LoVo (cell line): ENCODE results near the gene CDK15.
"Not testable (repeated sequence)": the region's sequence is repeated elsewhere in the genome, so short reads cannot be mapped to it uniquely, and the experiment has no call there.

Experiments used
- DNase-seq: peaks from one replicate; pipeline ENCODE4 v3.0.0-alpha.2; 2016; ENCODE audit warnings: low spot score

CDK15 gene

DNA sequence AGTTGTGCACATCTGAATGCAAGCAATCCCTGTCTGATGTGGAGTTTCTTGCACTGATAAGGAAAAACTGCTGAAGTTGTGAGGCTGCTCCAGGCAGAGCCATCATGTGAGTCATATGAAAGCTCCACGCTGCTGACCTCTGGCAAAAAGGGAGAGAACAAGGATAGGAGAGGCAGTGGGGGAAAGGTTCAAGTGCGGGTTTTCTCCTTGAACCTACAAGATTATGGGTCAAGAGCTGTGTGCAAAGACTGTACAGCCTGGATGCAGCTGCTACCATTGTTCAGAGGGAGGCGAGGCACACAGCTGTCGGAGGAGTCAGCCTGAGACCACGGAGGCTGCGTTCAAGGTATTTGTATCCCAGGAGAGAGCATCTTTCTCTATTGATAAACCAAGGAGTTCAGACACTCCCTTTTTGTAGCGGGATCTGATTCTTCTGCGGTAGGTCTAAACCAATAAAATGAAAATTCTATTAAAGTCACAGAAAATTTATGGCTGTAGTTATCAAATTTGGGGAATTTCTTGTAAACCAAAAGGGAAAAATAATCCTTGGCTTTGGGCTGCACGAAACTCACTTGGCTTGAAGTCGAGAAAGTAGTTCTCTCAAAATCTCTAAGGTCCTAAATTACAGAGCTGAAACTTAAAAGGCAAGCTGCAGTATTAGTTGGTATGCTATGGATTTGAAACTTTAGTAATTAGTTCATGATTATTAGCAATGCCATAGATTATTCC is at the start of gene CDK15:
Gene CDK15 (plus strand): TSS at position 96 of the 729 bp plus-strand sequence. CDS start 128 bp downstream, at position 224.
- no peak for DNase-seq

DNA sequence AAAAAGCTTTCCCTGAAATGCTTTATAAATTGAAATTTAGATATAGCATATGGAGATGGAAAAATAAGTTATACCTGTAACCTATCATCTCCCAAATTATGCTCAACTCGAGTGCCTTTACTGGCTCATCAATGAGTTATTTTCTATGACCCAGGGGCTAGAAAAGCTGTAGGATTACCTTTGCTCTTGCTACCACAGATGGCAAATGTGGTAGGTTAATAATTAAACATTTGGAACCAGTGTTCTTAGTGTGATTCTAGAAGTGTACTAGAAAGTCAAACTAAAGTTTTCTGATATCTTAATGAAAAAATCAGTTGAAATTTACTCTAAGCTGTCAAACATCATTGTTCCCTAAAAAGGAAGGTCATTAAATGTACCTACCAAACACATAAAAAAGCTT is 48.1 kb upstream of the CDK15 start:
- no peak for DNase-seq

DNA sequence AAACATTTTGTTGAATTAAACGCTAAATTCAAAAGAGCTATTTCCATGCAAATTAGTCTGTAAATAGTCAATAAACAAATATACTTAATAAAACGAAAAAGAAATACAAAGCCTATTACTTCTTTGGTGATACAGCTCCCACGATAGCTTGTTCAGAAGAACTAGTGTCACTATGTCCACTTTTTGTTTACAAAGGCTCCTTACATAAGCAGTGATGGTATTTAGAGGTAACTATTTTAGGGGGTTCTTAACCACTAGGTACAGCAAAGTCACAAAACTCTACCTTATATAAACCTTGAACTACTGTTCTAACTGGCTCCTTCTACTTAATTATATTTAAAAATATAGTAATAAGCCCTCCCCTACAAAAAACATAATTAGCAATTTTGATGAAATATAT is 47.5 kb upstream of the CDK15 start:
- DNase-seq = no peak

DNA sequence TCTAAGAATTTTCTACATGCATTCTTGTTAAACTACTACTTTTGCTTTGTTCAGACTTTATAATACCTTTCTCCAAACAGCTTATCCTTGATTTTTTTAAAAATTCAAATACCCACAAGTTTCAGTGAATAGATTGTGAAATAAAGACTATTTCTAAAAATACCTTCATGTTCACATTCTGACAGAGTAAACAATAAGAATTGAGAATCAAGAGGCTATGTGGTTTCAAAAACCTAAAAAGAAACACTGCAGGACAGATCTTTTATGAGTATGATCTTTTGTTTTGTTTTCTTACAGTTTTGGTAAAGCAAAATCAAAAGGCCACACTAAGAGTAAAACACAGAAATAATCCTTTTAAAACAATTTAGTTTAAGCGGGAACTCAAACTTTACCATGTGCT is 46.8 kb upstream of the CDK15 start:
- no peak for DNase-seq

DNA sequence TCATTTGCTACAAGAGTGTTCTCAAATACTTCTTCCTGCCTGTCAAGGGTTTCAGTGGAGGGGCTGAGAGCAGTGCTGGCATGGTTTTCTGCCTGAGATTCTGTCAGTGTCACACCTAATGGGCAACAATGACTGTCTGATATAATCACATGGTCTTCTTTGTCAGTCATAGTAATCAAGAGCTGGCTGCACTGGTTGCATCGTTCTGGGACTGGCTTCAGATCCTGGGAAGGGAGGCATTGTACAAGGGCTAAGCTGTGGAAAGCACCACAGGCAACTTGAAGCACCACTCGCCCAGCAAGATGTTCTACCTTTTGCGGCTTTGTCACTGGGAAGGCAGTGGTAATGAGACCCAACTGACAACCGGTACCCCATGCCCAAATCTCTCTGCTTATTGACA is 45.2 kb upstream of the CDK15 start:
- DNase-seq = no peak

DNA sequence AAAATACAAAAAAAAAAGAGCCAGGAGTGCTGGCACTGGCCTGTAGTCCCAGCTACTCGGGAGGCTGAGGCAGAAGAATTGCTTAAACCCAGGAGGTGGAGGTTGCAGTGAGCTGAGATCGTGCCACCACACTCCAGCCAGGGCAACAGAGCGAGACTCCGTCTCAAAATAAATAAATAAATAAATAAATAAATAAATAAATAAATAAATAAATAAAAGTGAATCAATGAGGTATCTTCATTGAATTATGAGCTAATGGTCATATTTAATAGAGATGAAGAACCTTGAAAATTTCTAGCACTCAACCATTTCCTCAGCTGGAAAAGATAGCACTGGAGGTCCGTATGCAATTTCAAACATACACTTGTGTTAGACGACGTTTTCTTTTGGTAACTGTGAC is 41.9 kb upstream of the CDK15 start:
- DNase-seq = not testable (repeated sequence)

DNA sequence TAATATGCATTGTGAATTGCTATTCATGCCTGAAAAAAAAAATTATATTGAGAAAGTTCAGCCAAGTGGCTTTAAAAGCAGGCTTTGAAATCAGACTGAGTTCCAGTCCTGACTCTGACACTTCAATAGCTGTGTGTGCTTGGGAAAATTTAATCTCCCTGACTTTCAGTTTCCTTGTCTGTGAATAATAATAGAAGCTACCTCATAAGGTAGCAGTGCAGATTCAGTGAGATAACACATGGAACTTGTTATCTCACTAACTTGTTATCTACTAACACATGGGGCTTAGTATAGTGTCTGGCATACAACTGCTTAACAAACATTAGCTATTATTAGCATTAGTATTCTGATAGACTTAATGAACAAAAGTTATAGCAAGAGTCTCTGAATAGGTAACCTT is 40.5 kb upstream of the CDK15 start:
- DNase-seq = no peak

DNA sequence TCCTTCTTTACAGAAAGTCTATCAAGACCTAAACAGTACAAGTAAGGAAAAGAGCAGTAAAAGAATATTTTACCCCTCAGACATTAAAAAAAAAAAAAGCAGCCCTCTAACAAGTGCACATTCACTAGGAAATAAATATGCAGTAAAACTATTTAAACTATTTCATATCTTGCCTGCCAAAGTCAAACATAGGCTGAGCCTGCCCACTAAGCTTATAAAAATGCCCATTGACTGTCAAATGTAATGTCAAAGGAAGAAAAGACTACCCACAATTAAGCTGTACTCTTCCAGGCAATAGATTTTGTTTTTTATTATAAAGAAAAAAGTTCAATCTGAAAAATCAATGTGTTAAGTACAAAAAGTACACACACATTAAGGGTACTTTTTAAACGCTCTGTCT is 37.4 kb upstream of the CDK15 start:
- no peak for DNase-seq

DNA sequence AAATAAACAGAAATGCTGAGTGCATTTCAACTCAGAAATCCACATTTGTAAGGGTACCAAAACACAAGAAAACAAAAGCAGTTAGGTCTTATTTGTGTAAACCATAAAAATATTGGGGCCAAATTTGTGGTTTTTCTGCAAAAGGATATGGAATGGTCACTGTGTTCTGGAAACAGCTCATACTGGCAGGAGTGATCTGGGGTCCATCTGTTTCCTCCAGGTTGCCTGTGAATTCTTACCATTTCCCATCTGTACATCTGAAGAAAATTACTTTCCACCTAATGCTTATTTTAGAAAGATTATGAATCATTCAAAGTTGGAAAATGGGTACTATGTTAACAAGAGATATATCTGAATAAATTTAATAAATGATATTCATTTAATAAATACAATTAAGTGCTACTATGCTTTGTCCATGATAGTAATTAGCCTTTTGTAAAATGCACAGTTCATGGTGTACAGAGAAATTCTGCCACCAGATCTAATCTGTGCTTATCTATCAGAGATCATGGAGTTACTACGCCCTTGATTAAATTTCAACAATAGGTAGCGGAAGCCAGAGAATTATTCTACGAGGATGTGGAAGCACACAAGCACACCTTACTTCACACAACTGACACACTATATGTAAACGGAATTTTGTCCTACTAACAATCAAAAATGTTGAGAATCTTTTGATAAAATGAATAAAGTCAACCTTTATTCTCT is 36.5 kb upstream of the CDK15 start:
- DNase-seq = no peak

DNA sequence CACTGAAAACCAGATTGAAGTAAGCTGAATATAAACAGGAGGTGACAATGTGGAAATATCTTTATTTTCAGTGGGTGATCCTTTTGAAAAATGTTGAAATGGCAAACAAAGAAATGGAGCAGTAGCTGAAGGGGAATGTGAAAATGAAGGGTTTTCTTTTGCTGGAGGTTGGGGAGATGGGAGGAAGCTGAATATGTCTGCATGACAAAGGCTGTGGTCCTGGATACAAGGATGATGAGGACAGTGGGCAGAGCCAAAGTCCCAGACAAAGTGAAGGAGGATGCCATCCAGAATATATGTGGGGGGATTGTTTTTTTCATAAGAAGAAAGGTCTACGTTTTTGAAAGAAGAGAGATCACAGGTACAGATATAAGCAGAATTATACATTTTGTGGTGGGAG is 32.3 kb upstream of the CDK15 start:
- DNase-seq = no peak

DNA sequence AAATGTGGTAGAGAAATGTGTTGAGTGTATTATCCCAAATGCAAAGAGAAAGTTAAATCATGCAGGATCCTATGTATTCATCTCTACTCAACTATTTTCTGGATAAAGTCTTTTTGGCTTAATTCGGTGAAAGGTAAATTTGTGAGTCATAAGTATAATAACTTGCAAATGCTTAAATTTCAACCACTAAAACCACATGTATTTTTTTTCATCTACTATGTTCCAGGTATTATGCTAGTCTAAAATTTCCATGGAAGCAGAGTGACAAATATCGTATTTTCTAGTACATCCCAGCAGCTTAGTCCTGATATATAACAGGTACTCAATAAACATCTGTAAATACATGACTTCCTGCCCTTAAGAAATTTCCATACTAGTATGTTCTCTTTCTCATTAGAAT is 31.8 kb upstream of the CDK15 start:
- no peak for DNase-seq

DNA sequence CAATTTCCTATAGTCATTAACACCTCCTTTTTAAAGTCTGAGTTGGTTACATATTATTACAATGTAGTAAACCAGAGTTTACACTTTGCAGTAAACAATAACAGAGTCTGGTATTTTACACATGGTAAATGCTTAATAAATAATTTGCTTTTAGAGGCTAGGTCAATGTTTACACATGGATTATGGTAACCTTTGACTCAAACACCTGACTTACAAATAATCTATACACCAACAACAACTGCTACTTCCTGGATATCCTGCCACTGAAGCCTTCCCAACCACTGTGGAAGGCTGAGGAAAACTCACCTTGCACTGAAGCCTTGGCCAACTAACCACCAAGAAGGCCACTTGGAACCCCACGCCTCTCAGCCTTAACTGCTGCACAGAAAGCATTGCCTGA is 31.0 kb upstream of the CDK15 start:
- no peak for DNase-seq

DNA sequence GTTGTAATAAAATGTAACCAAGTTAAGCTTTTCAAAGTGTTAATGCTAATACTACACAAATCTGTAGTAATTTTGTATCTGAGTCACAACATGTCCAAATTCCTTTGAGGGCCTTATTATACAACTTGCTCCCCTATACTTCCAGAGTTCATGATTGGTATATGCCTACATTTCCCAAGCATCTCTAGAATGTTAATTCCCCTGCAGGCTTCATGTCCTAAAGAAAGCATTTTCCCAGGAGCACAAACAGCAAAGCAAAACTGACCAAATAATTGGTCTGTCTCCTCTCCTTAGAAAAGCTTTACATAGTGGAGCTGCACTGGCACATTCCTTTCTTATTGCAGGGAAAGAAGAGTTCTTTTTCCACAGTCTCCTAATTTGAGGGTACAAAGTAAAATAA is 29.3 kb upstream of the CDK15 start:
- no peak for DNase-seq

DNA sequence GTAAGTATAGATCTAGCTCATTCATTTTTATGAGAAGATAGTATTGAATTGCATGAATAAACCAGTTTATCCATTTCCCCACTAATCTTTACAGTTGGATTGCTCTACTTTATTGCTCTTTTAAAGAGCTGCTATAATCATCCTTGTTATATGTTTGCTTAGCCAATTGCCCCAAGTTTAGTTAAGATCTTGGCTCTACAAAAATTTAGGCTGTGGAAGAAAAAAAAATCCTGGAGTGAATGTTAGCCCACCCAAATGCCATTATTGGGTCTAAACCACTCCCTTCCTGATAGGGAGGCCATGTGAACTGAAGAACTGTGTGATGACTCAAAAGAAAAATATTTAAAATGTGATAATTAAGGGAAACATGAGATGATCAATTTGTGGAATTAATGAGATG is 28.5 kb upstream of the CDK15 start:
- DNase-seq = no peak

DNA sequence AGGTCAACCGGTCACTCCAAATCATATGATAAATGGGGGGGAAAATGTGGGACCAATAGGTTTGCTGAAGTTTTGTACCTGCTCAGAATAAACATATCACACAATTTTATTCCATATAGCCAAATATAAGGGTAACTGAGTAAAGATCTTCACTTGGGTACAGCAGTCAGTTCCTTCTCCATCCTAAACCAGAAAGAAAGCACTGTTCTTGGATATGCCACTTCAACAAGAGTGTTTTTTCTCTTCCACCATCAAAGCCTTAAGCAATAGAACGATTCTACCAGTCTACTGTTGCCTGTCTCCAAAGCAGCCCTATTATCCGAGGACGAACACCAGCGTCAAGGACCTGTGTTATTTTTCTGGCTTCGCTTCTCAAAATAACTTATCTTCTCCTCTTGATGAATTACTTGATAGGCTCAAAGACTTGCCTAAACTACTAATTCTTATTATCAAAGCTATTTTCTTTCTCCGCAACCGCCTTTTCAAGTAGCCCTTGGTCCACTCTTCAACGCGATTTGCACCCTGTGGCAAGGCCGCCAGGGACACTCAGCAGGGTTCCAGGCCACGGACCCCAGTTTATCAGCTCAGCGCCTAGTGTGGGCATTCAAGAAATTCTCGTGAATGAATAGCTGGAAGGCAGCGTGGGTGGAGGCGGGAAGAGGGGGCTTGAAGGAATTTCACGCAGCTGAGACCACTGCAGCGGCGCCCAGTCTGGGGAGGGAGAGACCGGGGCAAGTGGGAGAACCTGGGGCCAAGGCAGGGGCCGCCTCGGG is 26.2 kb upstream of the CDK15 start:
- peak; percentile 18 for DNase-seq

DNA sequence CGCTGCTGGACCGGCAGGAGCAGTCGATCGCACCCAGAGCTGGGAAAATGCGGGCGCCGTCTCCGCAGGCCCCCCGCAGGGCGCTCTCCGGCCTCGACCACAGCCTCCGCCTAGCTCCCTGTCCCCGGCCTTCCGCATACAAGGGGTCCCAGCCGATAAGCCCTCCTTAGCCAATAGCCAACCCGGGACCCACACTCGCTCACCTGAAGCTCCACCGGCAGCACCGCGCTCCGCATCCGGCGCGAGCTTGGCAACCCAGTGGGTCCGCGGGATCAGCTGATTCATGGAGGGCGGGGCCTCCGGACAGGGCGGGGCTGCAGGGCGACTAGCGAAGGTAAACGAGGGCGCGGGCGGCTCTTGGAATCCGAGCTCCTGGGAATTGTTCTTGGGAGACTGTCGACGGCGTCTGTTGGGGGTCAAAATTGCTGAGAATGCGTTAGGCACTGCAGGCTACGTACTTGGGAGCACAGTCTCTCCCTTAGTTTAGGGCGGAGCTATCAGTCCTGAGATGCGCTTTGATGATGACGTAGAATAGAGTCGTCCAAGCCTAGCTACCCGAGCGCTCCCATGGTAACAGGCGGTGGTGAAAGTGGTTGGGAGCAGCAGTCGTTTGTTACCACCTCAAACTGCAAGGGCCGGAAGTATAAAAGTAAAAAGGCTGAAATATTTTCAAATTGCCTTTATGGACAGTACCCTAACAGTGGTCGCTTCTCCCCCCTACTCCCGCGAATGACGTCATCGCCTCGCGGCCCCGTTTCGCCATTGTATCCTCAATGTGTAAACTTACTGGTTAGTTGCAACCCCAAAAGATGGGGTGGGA is 25.5 kb upstream of the CDK15 start, which contains the start of gene ALS2:
Gene ALS2 (minus strand): TSS at position 260 of the 820 bp plus-strand sequence. CDS start 12,048 bp downstream, outside the sequence.
- DNase-seq = peak; percentile 95

DNA sequence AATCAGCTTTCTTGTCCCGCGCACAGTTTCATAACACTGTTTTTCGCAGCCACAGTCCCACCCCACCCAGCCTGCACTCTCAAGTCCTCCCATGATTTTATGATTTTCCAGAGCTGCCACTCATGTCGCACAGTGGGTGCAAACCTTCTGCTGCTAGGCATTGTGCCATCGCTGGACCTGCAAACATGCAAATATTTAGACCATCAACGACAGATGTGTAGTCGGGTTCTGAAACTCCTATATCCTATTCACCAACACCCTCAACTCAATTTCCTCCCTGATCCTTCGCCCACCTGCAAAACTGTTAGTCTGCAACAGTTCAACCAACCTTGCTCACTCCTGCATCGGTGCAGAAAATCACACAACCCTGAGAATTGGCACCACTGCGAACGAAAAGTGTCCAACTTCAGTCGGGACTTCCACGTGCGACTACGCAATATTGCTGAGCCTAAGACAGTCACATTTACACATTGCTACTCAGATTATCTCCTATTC is 24.7 kb upstream of the CDK15 start:
- no peak for DNase-seq

DNA sequence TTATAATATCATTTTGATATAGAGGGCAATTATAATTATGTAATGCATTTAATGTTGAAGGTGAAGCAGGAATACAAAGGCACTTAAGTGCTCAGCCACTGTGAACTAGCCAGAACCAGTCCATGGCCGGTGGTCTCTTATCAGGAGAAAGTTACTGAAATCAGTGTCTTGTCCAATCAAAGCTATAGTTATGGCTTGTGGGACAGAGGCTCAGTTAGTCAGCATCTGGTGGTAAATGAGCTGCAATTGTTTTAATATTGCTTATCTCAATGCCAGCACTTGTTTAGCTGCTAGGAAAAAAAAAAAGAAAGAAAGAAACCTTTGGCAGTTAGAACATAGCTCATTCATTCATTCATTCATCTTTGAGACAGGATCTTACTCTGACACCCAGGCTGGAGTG is 21.8 kb upstream of the CDK15 start:
- no peak for DNase-seq

DNA sequence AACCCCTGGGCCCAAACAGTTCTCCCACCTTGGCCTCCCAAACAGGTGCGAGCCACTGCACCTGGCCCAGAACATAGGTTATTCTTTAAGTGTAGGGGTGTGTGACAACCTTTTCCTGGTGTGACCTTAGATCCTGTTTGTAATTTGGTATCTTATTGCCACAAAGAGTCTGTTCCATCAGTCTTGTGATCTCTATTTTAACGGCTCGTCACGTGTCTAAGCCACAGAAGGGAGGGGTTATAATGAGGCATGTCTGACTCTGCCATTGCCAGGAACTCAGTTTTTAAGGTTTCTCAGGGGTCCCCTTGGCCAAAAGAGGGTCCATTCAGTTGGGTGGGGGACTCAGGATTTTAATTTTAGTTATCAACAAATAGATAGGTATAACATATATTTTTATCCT is 21.2 kb upstream of the CDK15 start:
- no peak for DNase-seq

DNA sequence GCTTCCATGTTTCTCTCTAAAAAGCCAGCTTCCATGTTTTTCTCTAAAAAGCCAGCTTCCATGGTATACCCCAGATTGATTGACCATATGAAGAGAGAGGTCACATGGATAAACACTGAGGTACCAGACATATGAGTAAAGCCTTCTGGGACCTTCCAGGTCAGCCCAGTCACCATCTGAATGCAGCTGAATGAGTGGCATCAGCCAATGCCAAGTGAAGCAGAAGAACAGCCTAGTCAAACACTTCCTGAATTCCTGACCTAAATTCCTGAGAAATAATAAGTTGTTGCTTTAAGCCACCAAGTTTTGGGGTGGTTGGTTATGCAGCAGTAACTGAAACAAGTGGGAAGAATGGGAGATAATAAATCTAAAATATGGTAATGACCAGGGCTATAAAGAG is 19.9 kb upstream of the CDK15 start:
- DNase-seq = no peak

DNA sequence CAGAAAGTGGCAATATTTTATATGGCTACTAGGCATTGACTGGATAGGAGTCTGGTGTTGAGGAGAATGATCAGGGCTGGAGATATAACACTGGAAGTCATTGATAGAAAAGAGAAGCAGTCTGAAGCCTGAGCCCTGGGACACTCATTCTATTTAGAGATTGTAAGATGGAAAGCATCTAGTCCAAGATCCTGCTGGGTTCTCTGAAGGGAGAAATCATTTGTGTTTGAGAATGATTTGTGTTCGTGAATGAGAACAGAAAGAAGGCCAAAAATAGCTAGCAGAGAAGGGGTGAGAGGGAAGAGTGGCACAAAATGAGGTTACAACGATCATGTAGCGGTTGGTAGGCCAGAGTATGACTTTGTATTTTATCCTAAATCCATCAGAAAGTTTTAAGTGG is 18.0 kb upstream of the CDK15 start:
- DNase-seq = no peak

DNA sequence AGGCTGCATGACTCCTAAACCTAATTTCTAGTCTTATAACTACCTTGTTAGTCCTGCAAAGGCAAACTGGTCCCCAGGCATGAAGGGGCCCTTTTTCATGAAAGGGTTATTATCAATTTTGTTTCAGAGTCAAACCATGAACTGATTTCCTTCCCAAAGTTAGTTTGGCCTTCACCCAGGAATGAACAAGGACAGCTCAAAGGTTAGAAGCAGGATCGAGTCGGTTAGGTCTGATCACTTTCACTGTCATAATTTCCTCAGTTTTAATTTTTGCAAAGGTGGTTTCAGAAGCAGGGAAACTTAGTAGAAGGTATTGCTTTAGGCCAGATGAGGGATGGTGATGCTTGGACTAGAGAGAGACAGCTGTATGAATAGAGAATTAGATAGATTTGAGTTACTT is 16.9 kb upstream of the CDK15 start:
- DNase-seq = no peak
